HuH-7 (cell line): ENCODE measurements around the gene DACH1.

ENCODE experiments used
- DNase-seq: peaks from one replicate; pipeline ENCODE4 v3.0.0; 2011; ENCODE audit warnings: low spot score

DACH1 gene

GRCh38 chr13:71702253-71702652 lies 164.8 kb downstream of the DACH1 start:
- DNase-seq, result no peak

- no peak for DNase-seq
Observed at GRCh38 chr13:71701741-71702140, 165.3 kb downstream of the DACH1 start.

GRCh38 chr13:71699342-71699741 lies 167.7 kb downstream of the DACH1 start:
- no peak for DNase-seq

- DNase-seq, result peak; percentile 17
Observed at GRCh38 chr13:71695662-71696061, 171.3 kb downstream of the DACH1 start.

- DNase-seq, result no peak
Observed at GRCh38 chr13:71685072-71685471, 181.9 kb downstream of the DACH1 start.

- no peak for DNase-seq
Observed at GRCh38 chr13:71681901-71682613, 184.9 kb downstream of the DACH1 start.

GRCh38 chr13:71677124-71677523 lies 189.9 kb downstream of the DACH1 start:
- DNase-seq, result no peak

GRCh38 chr13:71672512-71672911 lies 194.5 kb downstream of the DACH1 start:
- DNase-seq, result no peak

GRCh38 chr13:71663431-71663830 lies 203.6 kb downstream of the DACH1 start:
- DNase-seq, result no peak

- no peak for DNase-seq
Observed at GRCh38 chr13:71661921-71662320, 205.1 kb downstream of the DACH1 start.

- no peak for DNase-seq
Observed at GRCh38 chr13:71659404-71659803, 207.6 kb downstream of the DACH1 start.

- DNase-seq, result no peak
Observed at GRCh38 chr13:71645467-71645866, 221.5 kb downstream of the DACH1 start.

- no peak for DNase-seq
Observed at GRCh38 chr13:71644579-71644978, 222.4 kb downstream of the DACH1 start.

- no peak for DNase-seq
Observed at GRCh38 chr13:71643448-71643860, 223.6 kb downstream of the DACH1 start.

GRCh38 chr13:71638751-71639150 lies 228.3 kb downstream of the DACH1 start:
- no peak for DNase-seq

GRCh38 chr13:71634602-71635443 lies 232.2 kb downstream of the DACH1 start:
- no peak for DNase-seq

GRCh38 chr13:71634182-71634581 lies 232.8 kb downstream of the DACH1 start:
- DNase-seq, result no peak

- DNase-seq, result no peak
Observed at GRCh38 chr13:71632721-71633120, 234.3 kb downstream of the DACH1 start.

GRCh38 chr13:71632206-71632605 lies 234.8 kb downstream of the DACH1 start:
- DNase-seq, result no peak

- no peak for DNase-seq
Observed at GRCh38 chr13:71629167-71629566, 237.8 kb downstream of the DACH1 start.

GRCh38 chr13:71626421-71627117 lies 240.4 kb downstream of the DACH1 start:
- no peak for DNase-seq

GRCh38 chr13:71625694-71626093 lies 241.3 kb downstream of the DACH1 start:
- no peak for DNase-seq
